Esophagus squamous epithelium (tissue), 5 donors: Measurements from ENCODE around the gene DCTN3. TPM values are rescaled to one million over a fixed set of nuclear protein-coding genes. Genes with fewer than 3 reads are reported as not detected.

ENCODE experiments used
- DNase-seq: peaks from one replicate; lab custom pipeline; 2025; lab: John Stamatoyannopoulos, UW
- H3K27ac ChIP-seq, 4 donors: fragments of 200-600 bp; sonication (generic); one replicate each; pipeline ENCODE4 v1.5.1; 2016 to 2019; ENCODE audit warnings: mild to moderate bottlenecking in 1 of 4
- H3K27me3 ChIP-seq, 4 donors: fragments of 200-600 bp; sonication (generic); 1 replicate in 3 of 4; 2 replicates in 1 of 4; pipeline versions ENCODE4 v1.5.1 to v1.6.0; 2017 to 2021; ENCODE audit warnings: antibody characterized with exemption in 1 of 4
- H3K36me3 ChIP-seq, 3 donors: fragments of 200-600 bp; sonication (generic); one replicate each; pipeline ENCODE4 v1.5.1; 2016 to 2019
- H3K4me1 ChIP-seq, 3 donors: fragments of 200-600 bp; sonication (generic); one replicate each; pipeline ENCODE4 v1.5.1; 2017 to 2019
- H3K4me3 ChIP-seq, 4 donors: fragments of 200-600 bp; sonication (generic); 1 replicate in 3 of 4; 2 replicates in 1 of 4; pipeline ENCODE4 v1.5.1; 2016 to 2019; ENCODE audit warnings: mild to moderate bottlenecking in 2 of 4, moderate library complexity in 1 of 4
- H3K9me3 ChIP-seq, 3 donors: fragments of 200-600 bp; sonication (generic); one replicate each; pipeline ENCODE4 v1.5.1; 2016 to 2019
- CTCF ChIP-seq, 6 experiments: fragments of 450-650 bp in 4 of 6; fragments of 200-600 bp in 2 of 6; sonication (generic) in 2 of 6; IDR thresholded peaks; one replicate each; pipeline ENCODE4 v1.5.1; 2016 to 2019; ENCODE audit warnings: antibody characterized with exemption in 6 of 6, mild to moderate bottlenecking in 4 of 6, moderate library complexity in 4 of 6
- POLR2A ChIP-seq, 4 donors: fragments of 450-650 bp; IDR thresholded peaks; one replicate each; pipeline ENCODE4 v1.6.1; 2017; ENCODE audit warnings: antibody characterized with exemption in 4 of 4, mild to moderate bottlenecking in 4 of 4, moderate library complexity in 3 of 4
- WGBS, 2 donors: methylation state at CpG; one replicate each; pipeline ENCODE4 v1.1.5; 2018; 5-methylcytosine and 5-hydroxymethylcytosine counted together
- intact Hi-C: fragments of 100-400 bp; cut with DNase I; formaldehyde crosslinking; loops from one replicate; pipeline ENCODE4 v1.15.0; 2022
- total RNA-seq, 4 donors: library from RNA; depleted of rRNA; stranded (reverse); fragments of >200 nt; gene quantifications; one replicate each; pipeline ENCODE4 v1.1.0, GENCODE V29; 2016
- donor health status: DM: yes; HTN: yes; CAD: no.

DCTN3 gene
- total RNA-seq, 4 donors from 2014 or later = 67.1 to 136 (median 103) TPM

- H3K4me1 ChIP-seq = peaks cover 25 to 41% (median 25%) of the 10 kb centered on the region in 3 donors
- H3K36me3 ChIP-seq = no peaks in the 10 kb centered on the region
- TF ChIP-seq CTCF (IDR thresholded peaks at IDR 0.05) (no peak), POLR2A (IDR thresholded peaks at IDR 0.05) (no peak)
- no peak for DNase-seq
- no peaks in the 10 kb centered on the region for H3K9me3 ChIP-seq
- H3K27me3 ChIP-seq = peaks cover 0 to 100% (median 3%) of the 10 kb centered on the region in 4 donors
- intact Hi-C loops = loop anchor here (10.0 kb wide), 2 partner anchors 82 to 182 kb away; no protein-coding TSS in a partner anchor
- 13 to 52% methylated on average over 1 to 2 of the region's 2 CpGs for WGBS, 2 donors
- no peak overlapping the region for H3K4me3 ChIP-seq
- H3K27ac ChIP-seq = no peak overlapping the region
Measured at GRCh38 chr9:34587271-34587670, 33.0 kb downstream of the DCTN3 start.

DNA sequence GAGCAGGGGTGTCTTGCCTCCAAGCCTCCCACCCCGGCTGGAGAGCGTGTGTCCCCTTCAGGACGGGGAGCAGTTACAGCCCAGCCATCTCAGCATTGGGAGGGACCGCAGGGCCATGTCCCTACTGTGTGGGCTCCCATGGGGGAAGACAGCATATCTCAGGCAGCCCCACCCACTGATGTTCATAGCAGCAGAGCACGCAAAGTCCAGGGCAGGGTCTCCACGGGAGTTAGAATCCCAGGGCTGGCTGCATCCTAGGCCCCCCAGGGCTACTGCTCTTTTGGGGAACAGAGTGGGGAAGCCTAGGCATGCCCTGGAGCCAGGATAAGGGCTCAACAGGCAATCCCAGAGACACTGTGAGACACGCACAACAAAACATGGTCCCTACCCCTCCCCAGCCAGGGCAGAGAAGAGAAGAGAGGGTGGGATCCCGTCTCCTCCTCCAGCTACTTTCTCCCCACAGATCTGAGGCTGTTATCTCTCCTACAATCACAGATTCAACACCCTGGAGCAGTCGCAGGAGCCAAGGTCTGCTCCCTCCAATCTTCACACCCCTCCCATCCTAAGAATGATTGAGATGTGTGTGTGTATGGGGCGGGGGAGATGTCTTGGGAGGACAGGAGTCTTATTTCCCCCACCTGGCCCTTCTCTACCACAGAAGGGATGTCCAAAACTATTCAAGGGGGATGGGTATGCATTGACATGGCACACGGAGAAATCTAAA, 34.2 kb downstream of the DCTN3 start:
- intact Hi-C loops = loop anchor here (10.0 kb wide), 2 partner anchors 81 to 181 kb away; no protein-coding TSS in a partner anchor
- no peaks in the 10 kb centered on the region for H3K9me3 ChIP-seq
- H3K4me1 ChIP-seq = peaks cover 18 to 30% (median 20%) of the 10 kb centered on the region in 3 donors
- peaks cover 0 to 98% (median 3%) of the 10 kb centered on the region in 4 donors for H3K27me3 ChIP-seq
- 44 to 54% methylated on average over 4 to 5 of the region's 11 CpGs for WGBS, 2 donors
- no peak for DNase-seq
- no peak overlapping the region for H3K27ac ChIP-seq
- H3K4me3 ChIP-seq = no peak overlapping the region
- TF ChIP-seq POLR2A (IDR thresholded peaks at IDR 0.05) (no peak), CTCF (IDR thresholded peaks at IDR 0.05) (no peak)
- H3K36me3 ChIP-seq = no peaks in the 10 kb centered on the region

GRCh38 chr9:34584970-34585369, 35.3 kb downstream of the DCTN3 start:
- no peak overlapping the region for H3K27ac ChIP-seq
- TF ChIP-seq POLR2A (IDR thresholded peaks at IDR 0.05) (no peak), CTCF (IDR thresholded peaks at IDR 0.05) (no peak)
- H3K9me3 ChIP-seq = no peaks in the 10 kb centered on the region
- intact Hi-C loops = loop anchor here (10.0 kb wide), 2 partner anchors 80 to 180 kb away; no protein-coding TSS in a partner anchor
- peaks cover 7 to 18% (median 8%) of the 10 kb centered on the region in 3 donors for H3K4me1 ChIP-seq
- peaks cover 0 to 98% (median 3%) of the 10 kb centered on the region in 4 donors for H3K27me3 ChIP-seq
- no peak for DNase-seq
- no peak overlapping the region for H3K4me3 ChIP-seq
- no peaks in the 10 kb centered on the region for H3K36me3 ChIP-seq
- 63 to 72% methylated on average over 5 of the region's 5 CpGs for WGBS, 2 donors

GRCh38 chr9:34582787-34583186, 37.5 kb downstream of the DCTN3 start:
- no peak for TF ChIP-seq POLR2A (IDR thresholded peaks at IDR 0.05)
- no peak for TF ChIP-seq CTCF (IDR thresholded peaks at IDR 0.05)
- Histone ChIP-seq H3K27ac (no peak overlapping the region), H3K4me3 (no peak overlapping the region), H3K4me1 (peaks cover 4 to 16% (median 6%) of the 10 kb centered on the region in 3 donors), H3K36me3 (no peaks in the 10 kb centered on the region), H3K27me3 (peaks cover 0 to 98% (median 17%) of the 10 kb centered on the region in 4 donors), H3K9me3 (no peaks in the 10 kb centered on the region)
- intact Hi-C loops = loop anchor here (10.0 kb wide), 2 partner anchors 78 to 178 kb away; no protein-coding TSS in a partner anchor
- DNase-seq = no peak
- WGBS, 2 donors = 88 to 91% methylated on average over 5 of the region's 5 CpGs

DNA sequence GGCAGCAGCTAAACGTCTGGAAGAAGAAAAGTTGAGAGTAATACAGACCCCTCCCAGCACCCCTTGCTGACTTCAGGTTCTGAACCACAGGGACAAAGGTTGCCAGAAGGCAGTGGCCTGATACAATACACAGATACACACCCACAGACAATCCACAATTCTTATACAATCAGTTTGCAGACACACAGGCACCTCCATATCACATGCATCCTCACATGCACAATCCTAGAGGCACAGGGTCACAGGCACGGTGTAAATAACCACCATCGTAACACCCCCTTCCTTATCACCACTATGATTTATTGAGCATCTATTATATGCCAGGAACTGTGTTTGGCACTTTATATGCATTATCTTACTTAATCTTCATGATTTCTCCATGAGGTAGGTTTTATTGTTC, 39.0 kb downstream of the DCTN3 start:
- WGBS, 2 donors = 60 to 76% methylated on average over 3 of the region's 3 CpGs
- Histone ChIP-seq H3K4me1 (peaks cover 4 to 22% (median 8%) of the 10 kb centered on the region in 3 donors), H3K4me3 (no peak overlapping the region), H3K27me3 (peaks cover 0 to 98% (median 20%) of the 10 kb centered on the region in 4 donors), H3K27ac (no peak overlapping the region), H3K9me3 (no peaks in the 10 kb centered on the region), H3K36me3 (no peaks in the 10 kb centered on the region)
- intact Hi-C loops = loop anchor here (10.0 kb wide), 2 partner anchors 77 to 177 kb away; no protein-coding TSS in a partner anchor
- TF ChIP-seq CTCF (IDR thresholded peaks at IDR 0.05) (no peak), POLR2A (IDR thresholded peaks at IDR 0.05) (no peak)
- no peak for DNase-seq
